ENCODE results near the gene GP2. TPM values are rescaled to one million over a fixed set of nuclear protein-coding genes. Genes with fewer than 3 reads are reported as not detected.

The GP2 gene
- polyA plus RNA-seq, 1 of the 3 experiments (the other 2 are of a cell fraction) = not detected

GRCh38 chr16:20325005-20325404 is 2.3 kb downstream of the GP2 start:
- Histone ChIP-seq H4K20me1 (ENCODE audit: insufficient read depth) (no peaks in the 10 kb centered on the region), H3K79me2 (ENCODE audit: insufficient read depth) (no peaks in the 10 kb centered on the region), H3K9me2 (no peaks in the 10 kb centered on the region), H3K4me1 (ENCODE audit: control insufficient read depth in 1 of 2, insufficient read depth in 2 of 2, low read depth in 1 of 2, low read length in 1 of 2) (no peaks in the 10 kb centered on the region), H2AFZ (ENCODE audit: low read depth) (no peak overlapping the region), H3F3A (replicated peaks; ENCODE audit: insufficient read depth) (no peaks in the 10 kb centered on the region), H3K9ac (no peak overlapping the region), H3K4me3 (ENCODE audit: low read depth in 2 of 2, low read length in 1 of 2) (no peak overlapping the region), H3K36me3 (replicated peaks in 1 of 2; ENCODE audit: control insufficient read depth in 1 of 2, insufficient read depth in 2 of 2, low read length in 1 of 2) (no peaks in the 10 kb centered on the region), H3K27ac (ENCODE audit: low read depth in 2 of 2, low read length in 1 of 2) (no peak overlapping the region), H3K9me3 (no peaks in the 10 kb centered on the region), H3K27me3 (ENCODE audit: insufficient read depth) (no peaks in the 10 kb centered on the region), H3K4me2 (no peak overlapping the region)
- ChIA-PET POLR2A (no interaction called here), CTCF (interaction anchor here (1.6 kb wide), 1 partner anchor 418 kb away, joined by 6 read pairs; no protein-coding TSS in a partner anchor)
- WGBS (ENCODE audit: low lambda C conversion rate) = 2% methylated on average over 3 of the region's 3 CpGs
- no peak for DNase-seq
- TF ChIP-seq TAF1 (IDR thresholded peaks at IDR 0.05; ENCODE audit: borderline replicate concordance, low read depth, low read length) (no peak), REST (IDR thresholded peaks at IDR 0.05; ENCODE audit: low read depth, low read length) (no peak), FOSL2 (IDR thresholded peaks at IDR 0.05; ENCODE audit: borderline replicate concordance, low read depth) (no peak), CTCF (IDR thresholded peaks at IDR 0.05) (no peak), SMC3 (IDR thresholded peaks at IDR 0.05; ENCODE audit: low read depth, low read length) (no peak), SIN3A (IDR thresholded peaks at IDR 0.05; ENCODE audit: borderline replicate concordance, low read depth, low read length) (no peak), ELF1 (IDR thresholded peaks at IDR 0.05) (no peak), EZH2phosphoT487 (IDR thresholded peaks at IDR 0.05; ENCODE audit: borderline replicate concordance, low read depth) (no peak), TCF12 (IDR thresholded peaks at IDR 0.05) (no peak)

- no peak for DNase-seq
- Histone ChIP-seq H2AFZ (ENCODE audit: low read depth) (no peak overlapping the region), H3K9me3 (no peaks in the 10 kb centered on the region), H3K4me1 (ENCODE audit: control insufficient read depth in 1 of 2, insufficient read depth in 2 of 2, low read depth in 1 of 2, low read length in 1 of 2) (no peaks in the 10 kb centered on the region), H3K9ac (no peak overlapping the region), H3K9me2 (no peaks in the 10 kb centered on the region), H3K36me3 (replicated peaks in 1 of 2; ENCODE audit: control insufficient read depth in 1 of 2, insufficient read depth in 2 of 2, low read length in 1 of 2) (no peaks in the 10 kb centered on the region), H3K4me3 (ENCODE audit: low read depth in 2 of 2, low read length in 1 of 2) (no peak overlapping the region), H3K79me2 (ENCODE audit: insufficient read depth) (no peaks in the 10 kb centered on the region), H3K4me2 (no peak overlapping the region), H4K20me1 (ENCODE audit: insufficient read depth) (no peaks in the 10 kb centered on the region), H3K27me3 (ENCODE audit: insufficient read depth) (no peaks in the 10 kb centered on the region), H3K27ac (ENCODE audit: low read depth in 2 of 2, low read length in 1 of 2) (no peak overlapping the region), H3F3A (replicated peaks; ENCODE audit: insufficient read depth) (no peaks in the 10 kb centered on the region)
- 38% methylated on average over 6 of the region's 9 CpGs for WGBS (ENCODE audit: low lambda C conversion rate)
- ChIA-PET POLR2A (interaction anchor here (0.7 kb wide), 1 partner anchor 23 kb away, joined by 6 read pairs; no protein-coding TSS in a partner anchor), CTCF (interaction anchor here (0.6 to 1.2 kb wide), 2 partner anchors 416 to 665 kb away, joined by 3 to 4 read pairs; no protein-coding TSS in a partner anchor)
- TF ChIP-seq TAF1 (IDR thresholded peaks at IDR 0.05; ENCODE audit: borderline replicate concordance, low read depth, low read length) (no peak), FOXM1 (IDR thresholded peaks at IDR 0.05; ENCODE audit: low read depth) (no peak), RAD21 (IDR thresholded peaks at IDR 0.05; ENCODE audit: low read length) (no peak), YY1 (IDR thresholded peaks at IDR 0.05; ENCODE audit: low read depth) (no peak), REST (IDR thresholded peaks at IDR 0.05; ENCODE audit: low read depth, low read length) (no peak), SMC3 (IDR thresholded peaks at IDR 0.05; ENCODE audit: low read depth, low read length) (no peak), RCOR1 (IDR thresholded peaks at IDR 0.05; ENCODE audit: low read length) (no peak), CHD2 (IDR thresholded peaks at IDR 0.05; ENCODE audit: low read length, partially characterized antibody) (no peak), GATA2 (CRISPR knock-in tag; IDR thresholded peaks at IDR 0.05) (no peak), IRF3 (IDR thresholded peaks at IDR 0.05; ENCODE audit: low read depth, low read length) (no peak), EP300 (IDR thresholded peaks at IDR 0.05; ENCODE audit: borderline replicate concordance in 1 of 2, low read depth in 1 of 2, low read length in 1 of 2) (no peak)
Measured at GRCh38 chr16:20323591-20324117, 3.7 kb downstream of the GP2 start.

All from SK-N-SH (cell line).